ENCODE results near the gene PLEKHM2.

DNA sequence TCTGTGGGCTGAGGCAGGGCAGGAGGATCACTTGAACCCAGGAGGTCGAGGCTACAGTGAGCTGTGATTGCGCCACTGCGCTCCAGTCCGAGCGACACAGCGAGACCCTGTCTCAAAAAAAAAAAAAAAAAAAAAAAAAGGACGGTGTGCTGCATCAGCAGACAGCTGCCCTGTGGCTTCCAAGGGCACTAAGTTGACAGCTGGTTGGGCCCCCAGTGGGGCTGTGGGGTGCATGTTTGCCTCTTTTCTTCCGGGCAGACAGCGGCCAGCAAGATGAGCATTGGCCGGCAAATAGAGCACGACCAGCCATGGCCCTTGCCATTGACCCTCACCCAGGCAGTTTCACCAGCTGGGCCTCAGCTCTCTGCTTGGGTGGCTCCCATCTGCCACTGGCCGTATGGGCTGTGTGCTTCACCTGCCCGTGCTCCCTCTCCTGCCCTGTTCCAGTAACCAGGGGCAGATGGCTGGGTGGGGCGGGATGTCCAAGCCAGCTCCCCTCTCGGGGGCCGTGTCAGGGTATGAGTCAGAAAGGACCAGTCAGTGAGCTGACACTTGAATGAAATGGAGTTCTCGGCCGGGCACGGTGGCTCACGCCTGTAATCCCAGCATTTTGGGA lies 39.6 kb downstream of the PLEKHM2 start:
- TF ChIP-seq ZNF274 (IDR thresholded peaks at IDR 0.05; ENCODE audit: low read depth, low read length) = no peak
- no peak for TF ChIP-seq YY1 (IDR thresholded peaks at IDR 0.05; ENCODE audit: insufficient read depth, insufficient read length)
- TF ChIP-seq SUZ12 (IDR thresholded peaks at IDR 0.05; ENCODE audit: extremely low read depth, insufficient read depth, insufficient read length) = no peak
